NK-92 (cell line): ENCODE measurements around the gene NDE1.
"Not testable (repeated sequence)": the region's sequence is repeated elsewhere in the genome, so short reads cannot be mapped to it uniquely, and the experiment has no call there.

ENCODE experiments used
- DNase-seq: peaks from one replicate; lab custom pipeline; 2025; ENCODE audit not compliant: unreplicated experiment; lab: John Stamatoyannopoulos, UW

NDE1 gene

DNA sequence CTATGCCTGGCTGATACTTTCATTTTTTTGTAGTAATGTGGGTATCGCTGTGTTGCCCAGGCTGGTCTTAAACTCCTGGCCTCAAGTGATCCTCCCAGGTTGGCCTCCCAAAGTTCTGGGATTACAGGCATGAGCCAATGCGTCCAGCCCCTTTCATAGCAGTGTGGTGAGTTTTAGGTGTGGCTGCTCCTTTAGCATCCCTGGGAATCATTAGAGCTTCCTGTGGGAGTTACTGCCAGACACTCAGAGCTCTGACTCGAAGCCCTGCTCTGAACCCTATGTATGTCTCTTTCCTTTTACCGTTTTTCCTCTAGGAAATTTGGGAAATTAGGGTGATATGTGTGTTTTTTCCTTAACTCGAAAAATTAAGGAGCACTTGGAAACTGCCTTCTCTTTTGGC is 44.5 kb downstream of the NDE1 start:
- DNase-seq = no peak

DNA sequence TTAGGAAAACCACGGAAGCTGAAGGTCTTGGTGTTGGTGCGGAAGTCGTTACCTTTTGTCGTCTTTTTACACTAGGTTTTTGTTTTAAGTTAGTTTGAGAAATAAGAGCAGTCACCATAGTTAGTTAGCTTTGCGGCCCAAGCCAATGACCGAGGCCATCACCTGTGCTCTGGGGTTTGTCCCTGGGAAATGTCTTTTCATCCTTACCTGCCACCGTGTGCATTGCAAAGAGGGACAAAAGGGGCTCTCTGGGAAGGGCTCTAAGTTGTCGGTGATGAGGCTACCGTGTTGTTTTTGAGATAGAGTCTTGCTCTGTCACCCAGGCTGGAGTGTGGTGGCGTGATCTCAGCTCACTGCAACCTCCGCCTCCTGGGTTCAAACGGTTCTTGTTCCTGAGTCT is 49.8 kb downstream of the NDE1 start:
- no peak for DNase-seq

GRCh38 chr16:15701367-15701766 is 51.3 kb downstream of the NDE1 start:
- no peak for DNase-seq

DNA sequence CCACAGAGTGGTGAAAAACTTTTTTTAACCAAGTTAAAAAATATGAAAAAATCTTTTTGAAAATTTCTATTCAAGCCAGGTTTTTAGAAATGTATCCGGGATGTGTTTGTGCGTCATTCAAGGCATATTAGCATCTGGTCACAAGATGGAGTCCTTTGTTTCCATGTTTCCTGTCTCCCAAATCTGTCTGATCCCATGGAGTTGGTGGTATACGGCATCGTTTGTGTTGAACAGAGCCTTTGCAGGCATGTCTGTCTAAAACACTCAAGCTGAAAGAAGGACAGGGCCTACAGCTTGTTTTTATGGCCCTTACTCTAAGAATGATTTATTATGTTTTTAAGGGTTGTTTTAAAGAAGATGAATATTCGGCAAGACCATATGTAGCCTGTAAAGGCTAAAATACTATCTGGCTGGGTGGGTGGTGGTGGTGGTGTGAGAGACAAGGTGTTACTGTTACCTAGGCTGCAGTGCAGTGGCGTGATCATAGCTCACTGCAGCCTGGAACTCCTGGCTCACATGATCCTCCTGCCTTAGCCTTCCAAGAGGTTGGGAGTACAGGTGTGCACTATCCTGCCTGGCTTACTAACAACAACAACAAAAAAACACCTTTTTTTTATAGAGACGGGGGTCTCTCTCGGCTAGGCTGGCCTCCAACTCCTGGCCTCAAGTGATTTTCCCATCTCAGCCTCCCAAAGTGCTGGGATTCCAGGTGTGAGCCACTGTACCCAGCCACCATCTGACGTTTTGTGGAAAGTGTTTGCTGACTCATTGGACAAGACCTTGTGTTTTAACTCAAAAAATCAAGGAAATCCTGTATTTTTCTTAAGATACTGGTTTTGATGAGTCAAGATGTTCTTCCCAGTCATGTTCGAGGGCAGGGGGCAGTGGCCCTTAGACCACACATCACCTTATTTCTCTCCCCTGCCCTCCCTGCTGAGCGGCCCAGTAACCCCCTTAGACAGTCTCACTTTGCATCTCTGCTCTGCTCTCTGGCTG is 52.2 kb downstream of the NDE1 start:
- no peak for DNase-seq

GRCh38 chr16:15703029-15703736 is 53.1 kb downstream of the NDE1 start:
- no peak for DNase-seq

GRCh38 chr16:15704545-15704987 is 54.5 kb downstream of the NDE1 start:
- no peak for DNase-seq

DNA sequence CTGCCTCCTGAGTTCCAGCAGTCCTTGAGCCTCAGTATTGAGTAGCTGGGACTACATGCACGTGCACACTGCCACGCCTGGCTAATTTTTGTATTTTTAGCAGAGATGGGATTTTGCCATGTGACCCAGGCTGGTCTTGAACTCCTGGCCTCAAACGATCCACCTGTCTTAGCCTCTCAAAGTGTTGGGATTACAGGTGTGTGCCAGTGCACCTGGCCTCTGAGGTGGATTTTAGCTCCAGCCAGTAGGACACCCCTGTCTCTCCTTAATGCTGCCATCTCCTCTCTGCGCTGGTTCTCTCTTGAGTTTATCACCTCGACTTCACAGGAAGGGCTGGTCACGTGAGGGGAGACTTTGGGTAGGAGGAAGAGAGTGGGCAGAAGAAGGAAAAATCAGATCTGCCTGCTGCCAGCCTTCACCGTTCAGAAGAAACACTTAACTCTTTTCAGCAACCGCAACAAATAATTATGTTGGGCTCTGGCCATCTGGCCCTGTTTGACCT is 55.1 kb downstream of the NDE1 start:
- no peak for DNase-seq

- DNase-seq = no peak
Measured at GRCh38 chr16:15707332-15707731, 57.3 kb downstream of the NDE1 start.

DNA sequence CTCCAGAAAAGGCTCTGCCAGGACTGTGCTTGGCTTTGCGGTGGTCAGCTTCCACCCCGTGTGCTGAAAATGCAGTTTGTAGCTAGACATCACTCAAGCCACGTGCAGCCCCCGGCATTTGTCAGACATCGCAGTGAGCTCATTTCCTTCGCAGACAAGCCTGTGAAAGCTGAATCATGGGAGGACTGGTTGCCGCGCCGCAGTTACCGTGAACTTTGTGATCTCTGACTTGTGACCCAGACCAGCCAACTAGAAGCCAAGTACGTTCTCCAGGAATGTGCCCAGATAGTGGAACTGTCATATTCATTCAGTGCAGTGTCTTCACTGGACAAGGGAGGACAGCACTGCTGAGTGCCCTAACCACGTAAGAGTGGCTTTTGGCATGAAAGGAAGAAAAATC is 58.1 kb downstream of the NDE1 start:
- no peak for DNase-seq

GRCh38 chr16:15708997-15709396 is 59.0 kb downstream of the NDE1 start:
- no peak for DNase-seq

- no peak for DNase-seq
Measured at GRCh38 chr16:15714393-15715172, 64.5 kb downstream of the NDE1 start.

GRCh38 chr16:15715221-15715620 is 65.2 kb downstream of the NDE1 start:
- no peak for DNase-seq

DNA sequence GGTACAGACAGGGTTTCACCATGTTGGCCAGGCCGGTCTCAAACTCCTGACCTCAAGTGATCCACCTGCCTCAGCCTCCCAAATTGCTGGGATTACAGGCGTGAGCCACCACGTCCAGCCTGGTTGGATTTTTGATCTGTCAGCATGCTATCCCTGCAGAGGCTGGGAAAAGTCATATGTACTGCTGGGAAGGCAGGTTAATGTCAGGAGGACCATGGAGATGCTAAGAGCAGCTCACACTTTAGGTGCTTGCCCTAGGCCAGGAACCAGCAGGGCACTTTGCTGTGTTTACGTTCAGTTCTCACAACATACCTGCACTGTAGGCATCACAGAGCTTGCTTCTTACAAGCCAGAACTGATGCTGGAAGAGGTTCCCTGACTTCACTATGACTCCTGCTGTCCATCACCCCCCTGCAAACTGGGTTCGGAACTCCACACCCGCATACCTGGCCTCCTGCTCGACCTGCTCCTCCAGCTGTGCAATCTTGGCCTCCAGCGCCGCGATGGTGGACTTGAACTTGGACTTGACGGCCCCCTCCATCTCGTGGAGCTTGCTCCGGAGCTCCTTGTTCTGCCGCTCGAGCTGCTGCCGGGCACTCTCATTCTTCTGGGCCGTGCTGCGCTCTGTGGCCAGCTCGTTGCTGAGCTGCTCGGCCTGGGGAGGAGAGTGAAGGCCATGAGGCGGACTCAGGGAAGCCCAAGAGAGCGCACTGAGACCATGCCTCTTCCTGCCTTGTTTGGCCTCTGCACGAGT is 66.8 kb downstream of the NDE1 start:
- no peak for DNase-seq

- DNase-seq = no peak
Measured at GRCh38 chr16:15721018-15721417, 71.0 kb downstream of the NDE1 start.

- no peak for DNase-seq
Measured at GRCh38 chr16:15723808-15724207, 73.8 kb downstream of the NDE1 start.

GRCh38 chr16:15725641-15726240 is 75.7 kb downstream of the NDE1 start:
- DNase-seq = no peak

DNA sequence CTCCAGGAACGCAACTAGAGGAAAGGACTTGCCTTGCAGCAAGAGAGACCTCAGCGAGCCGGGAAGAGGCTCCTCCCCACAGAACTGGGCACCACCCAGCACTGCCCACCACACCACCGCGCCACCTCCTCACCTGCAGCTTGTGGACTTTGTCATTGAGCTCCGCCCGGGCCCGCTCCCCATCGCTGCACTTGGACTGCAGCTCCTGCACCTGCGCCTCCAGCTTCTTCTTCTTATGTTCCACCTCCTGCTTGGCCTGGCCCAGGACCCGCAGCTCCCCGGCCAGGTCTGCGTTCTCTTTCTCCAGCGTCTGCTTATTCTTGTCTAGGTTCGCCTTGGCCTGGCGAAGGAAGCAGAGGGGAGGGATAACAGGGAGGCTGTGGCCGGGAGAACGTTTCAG is 76.7 kb downstream of the NDE1 start:
- DNase-seq = no peak

- DNase-seq = not testable (repeated sequence)
Measured at GRCh38 chr16:15727697-15728096, 77.7 kb downstream of the NDE1 start.

GRCh38 chr16:15729152-15729551 is 79.1 kb downstream of the NDE1 start:
- no peak for DNase-seq

GRCh38 chr16:15732416-15732815 is 82.4 kb downstream of the NDE1 start:
- no peak for DNase-seq
